HepG2 (cell line): Measurements from ENCODE around the gene YWHAQ. TPM values are rescaled to one million over a fixed set of nuclear protein-coding genes. Genes with fewer than 3 reads are reported as not detected.
A peak's percentile ranks its signal among the peaks of the same experiment; 100 is the strongest.

ENCODE experiments used
- FOSL1 ChIP-seq: sonication (generic); formaldehyde crosslinking; IDR thresholded peaks from 2 replicates; pipeline ENCODE4 v1.9.0; 2021; ENCODE audit warnings: missing genetic modification reagents, borderline replicate concordance
- HNF4A ChIP-seq: sonication (generic); formaldehyde crosslinking; IDR thresholded peaks from 2 replicates; pipeline ENCODE4 v1.4.0; 2020; ENCODE audit warnings: missing genetic modification reagents
- HOXA3 ChIP-seq: sonication (generic); formaldehyde crosslinking; IDR thresholded peaks from 2 replicates; pipeline ENCODE4 v1.5.0; 2020; ENCODE audit warnings: missing genetic modification reagents
- JUN ChIP-seq: sonication (generic); formaldehyde crosslinking; IDR thresholded peaks from 2 replicates; pipeline ENCODE4 v1.4.0; 2020; ENCODE audit warnings: mild to moderate bottlenecking, missing genetic modification reagents
- SAFB2 ChIP-seq: sonication (generic); formaldehyde crosslinking; IDR thresholded peaks from 2 replicates; pipeline ENCODE4 v1.5.1; 2020; ENCODE audit warnings: missing genetic modification reagents, low read depth, mild to moderate bottlenecking, borderline replicate concordance
- SETDB1 ChIP-seq: sonication (generic); formaldehyde crosslinking; IDR thresholded peaks from 2 replicates; pipeline ENCODE4 v1.5.1; 2020; ENCODE audit warnings: missing genetic modification reagents, mild to moderate bottlenecking, borderline replicate concordance
- STAT5B ChIP-seq: sonication (generic); formaldehyde crosslinking; IDR thresholded peaks from 2 replicates; pipeline ENCODE4 v1.4.0; 2020; ENCODE audit warnings: missing genetic modification reagents
- ZFP36L1 ChIP-seq: sonication (generic); formaldehyde crosslinking; IDR thresholded peaks from 2 replicates; pipeline ENCODE4 v1.8.0; 2022; ENCODE audit warnings: mild to moderate bottlenecking, missing genetic modification reagents, moderate library complexity
- ZFYVE20 ChIP-seq: sonication (generic); formaldehyde crosslinking; IDR thresholded peaks from 2 replicates; pipeline ENCODE4 v1.8.0; 2023; ENCODE audit warnings: low read depth, mild to moderate bottlenecking, moderate library complexity, missing genetic modification reagents, borderline replicate concordance
- ZNF20 ChIP-seq: sonication (generic); formaldehyde crosslinking; IDR thresholded peaks from 2 replicates; pipeline ENCODE4 v1.4.0; 2020; ENCODE audit warnings: mild to moderate bottlenecking, moderate library complexity, missing genetic modification reagents
- ZNF720 ChIP-seq: sonication (generic); formaldehyde crosslinking; IDR thresholded peaks from 2 replicates; pipeline ENCODE4 v1.4.0; 2020; ENCODE audit warnings: missing genetic modification reagents
- ZNF776 ChIP-seq: sonication (generic); formaldehyde crosslinking; IDR thresholded peaks from 2 replicates; pipeline ENCODE4 v1.4.0; 2020; ENCODE audit warnings: mild to moderate bottlenecking, missing genetic modification reagents
- ZSCAN31 ChIP-seq: sonication (generic); formaldehyde crosslinking; IDR thresholded peaks from 2 replicates; pipeline ENCODE4 v1.5.0; 2020; ENCODE audit warnings: low read depth, mild to moderate bottlenecking, missing genetic modification reagents
- polyA plus RNA-seq, 8 experiments: library from polyadenylated mRNA; depleted of rRNA in 3 of 8; stranded (reverse) in 7 of 8; unstranded in 1 of 8; fragments of >200 nt; fragmentation: Illumina TruSeq in 4 of 8; extraction: Trizol in 4 of 8; gene quantifications; 2 replicates each; pipeline versions ENCODE4 v1.2.1 to v1.2.3, GENCODE V29; 2011 to 2016; ENCODE audit warnings: low read depth in 4 of 8, missing spikeins in 1 of 8, mixed read lengths in 1 of 8; ENCODE audit not compliant: insufficient read depth in 1 of 8
- total RNA-seq, 5 experiments: library from RNA; depleted of rRNA; stranded (reverse); fragments of >200 nt; fragmentation: Illumina TruSeq; extraction: Trizol; gene quantifications; 2 replicates each; pipeline ENCODE4 v1.2.3, GENCODE V29; 2016; ENCODE audit warnings: low read depth in 1 of 5
- TF ChIP-seq, protein P1 (sequence below): IDR thresholded peaks from 2 replicates; pipeline ENCODE4 v1.6.1; 2016; ENCODE audit warnings: missing compliant biosample characterization, missing genetic modification reagents, borderline replicate concordance
- TF ChIP-seq, protein P2 (sequence below): sonication (generic); formaldehyde crosslinking; IDR thresholded peaks from 2 replicates; pipeline ENCODE4 v1.4.0; 2020; ENCODE audit warnings: mild to moderate bottlenecking, missing genetic modification reagents
- TF ChIP-seq, protein P3 (sequence below): sonication (generic); formaldehyde crosslinking; IDR thresholded peaks from 2 replicates; pipeline ENCODE4 v1.8.1; 2023; ENCODE audit warnings: mild to moderate bottlenecking, moderate library complexity, missing genetic modification reagents
- TF ChIP-seq, protein P4 (sequence below): sonication (generic); formaldehyde crosslinking; IDR thresholded peaks from 2 replicates; pipeline ENCODE4 v1.4.0; 2020; ENCODE audit warnings: mild to moderate bottlenecking, missing genetic modification reagents
- TF ChIP-seq, protein P5 (sequence below): sonication (generic); formaldehyde crosslinking; IDR thresholded peaks from 2 replicates; pipeline ENCODE4 v1.9.0; 2021; ENCODE audit warnings: missing genetic modification reagents, borderline replicate concordance
- TF ChIP-seq, protein P6 (sequence below): sonication (generic); formaldehyde crosslinking; IDR thresholded peaks from 2 replicates; pipeline ENCODE4 v1.5.0; 2020; ENCODE audit warnings: missing genetic modification reagents

Gene YWHAQ
- total and polyA plus RNA-seq, 2 of the 13 experiments (the other 11 are each of a cell fraction or from before 2014, with no cell fraction given): 160 to 304 TPM

DNA sequence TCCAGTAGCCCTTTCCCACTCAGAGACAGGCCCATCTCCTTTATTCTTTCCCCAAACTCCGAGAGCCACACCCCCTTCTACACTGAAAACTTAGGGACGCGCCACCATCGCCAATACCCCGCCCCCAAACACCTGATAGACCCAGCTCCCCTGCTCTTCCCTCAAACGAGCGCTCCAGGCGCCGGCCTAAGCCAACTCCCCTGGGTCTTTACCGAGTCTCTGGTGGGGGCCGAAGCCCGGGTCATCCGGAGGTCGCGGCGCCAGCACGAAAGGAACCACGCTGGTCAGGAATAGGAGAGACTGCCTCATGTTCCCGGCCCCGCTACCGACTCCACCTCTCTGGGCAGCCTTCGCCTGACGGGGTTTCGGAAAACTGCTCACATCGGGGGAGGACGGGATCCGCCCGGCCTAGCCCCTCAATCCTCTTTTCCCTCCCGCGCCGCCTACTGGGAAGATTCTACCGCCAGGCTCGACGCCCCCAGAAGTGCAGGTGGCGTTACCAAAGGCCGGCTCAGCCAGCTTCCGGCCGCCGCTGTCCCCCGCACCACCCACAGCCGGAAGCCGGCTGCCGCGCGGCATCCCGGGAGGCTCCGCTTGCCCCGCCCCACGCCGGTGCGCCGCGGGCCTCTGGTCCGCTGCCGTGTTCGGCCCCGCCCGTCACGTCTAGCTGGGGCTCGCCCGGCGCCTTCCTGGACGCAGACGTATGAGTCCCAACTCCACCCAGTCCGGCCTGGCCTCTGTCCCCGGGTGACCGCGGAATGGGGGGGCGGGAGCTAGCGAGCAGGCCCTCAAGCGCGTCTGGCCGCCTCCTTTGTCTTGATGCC is 75.3 kb downstream of the YWHAQ start, which contains the start of gene ADAM17 (continued):
- TF ChIP-seq SETDB1 (CRISPR knock-in tag): 0 out of 2 replicates have a peak, but pooled peaks have one; percentile 57
- TF ChIP-seq ZFP36L1 (CRISPR knock-in tag): peak; percentile 99
- TF ChIP-seq ZSCAN31 (CRISPR knock-in tag): peak; percentile 97
- TF ChIP-seq, protein P1, sequence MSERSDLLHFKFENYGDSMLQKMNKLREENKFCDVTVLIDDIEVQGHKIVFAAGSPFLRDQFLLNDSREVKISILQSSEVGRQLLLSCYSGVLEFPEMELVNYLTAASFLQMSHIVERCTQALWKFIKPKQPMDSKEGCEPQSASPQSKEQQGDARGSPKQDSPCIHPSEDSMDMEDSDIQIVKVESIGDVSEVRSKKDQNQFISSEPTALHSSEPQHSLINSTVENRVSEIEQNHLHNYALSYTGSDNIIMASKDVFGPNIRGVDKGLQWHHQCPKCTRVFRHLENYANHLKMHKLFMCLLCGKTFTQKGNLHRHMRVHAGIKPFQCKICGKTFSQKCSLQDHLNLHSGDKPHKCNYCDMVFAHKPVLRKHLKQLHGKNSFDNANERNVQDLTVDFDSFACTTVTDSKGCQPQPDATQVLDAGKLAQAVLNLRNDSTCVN (CRISPR knock-in tag): peak; percentile 53; the same call in 1 of the 2 replicates
- TF ChIP-seq ZNF776 (CRISPR knock-in tag): peak; percentile 97
- peak; percentile 48 for TF ChIP-seq HNF4A (CRISPR knock-in tag)
- TF ChIP-seq, protein P2, sequence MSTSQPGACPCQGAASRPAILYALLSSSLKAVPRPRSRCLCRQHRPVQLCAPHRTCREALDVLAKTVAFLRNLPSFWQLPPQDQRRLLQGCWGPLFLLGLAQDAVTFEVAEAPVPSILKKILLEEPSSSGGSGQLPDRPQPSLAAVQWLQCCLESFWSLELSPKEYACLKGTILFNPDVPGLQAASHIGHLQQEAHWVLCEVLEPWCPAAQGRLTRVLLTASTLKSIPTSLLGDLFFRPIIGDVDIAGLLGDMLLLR (CRISPR knock-in tag): 0 out of 2 replicates have a peak, but pooled peaks have one; percentile 47
- TF ChIP-seq SAFB2: peak; percentile 85; the same call in 1 of the 2 replicates
- TF ChIP-seq, protein P3, sequence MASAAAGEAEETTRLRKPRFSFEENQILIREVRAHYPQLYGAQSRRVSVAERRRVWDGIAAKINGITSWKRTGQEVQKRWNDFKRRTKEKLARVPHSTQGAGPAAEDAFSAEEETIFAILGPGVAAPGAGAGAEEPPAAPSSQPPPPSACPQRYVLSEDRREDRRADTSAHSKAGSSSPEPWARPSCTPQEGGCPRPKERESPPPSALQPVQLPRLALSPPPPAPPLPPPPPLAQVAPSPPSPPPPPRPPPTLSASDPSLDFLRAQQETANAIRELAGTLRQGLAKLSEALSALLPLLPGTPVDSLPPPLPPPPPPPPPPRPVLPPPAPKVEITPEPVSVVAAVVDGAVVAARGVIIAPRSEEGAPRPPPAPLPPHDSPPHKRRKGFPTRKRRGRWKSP: peak; percentile 95
- TF ChIP-seq FOSL1 (CRISPR knock-in tag): peak; percentile 20; the same call in 1 of the 2 replicates
- TF ChIP-seq, protein P4, sequence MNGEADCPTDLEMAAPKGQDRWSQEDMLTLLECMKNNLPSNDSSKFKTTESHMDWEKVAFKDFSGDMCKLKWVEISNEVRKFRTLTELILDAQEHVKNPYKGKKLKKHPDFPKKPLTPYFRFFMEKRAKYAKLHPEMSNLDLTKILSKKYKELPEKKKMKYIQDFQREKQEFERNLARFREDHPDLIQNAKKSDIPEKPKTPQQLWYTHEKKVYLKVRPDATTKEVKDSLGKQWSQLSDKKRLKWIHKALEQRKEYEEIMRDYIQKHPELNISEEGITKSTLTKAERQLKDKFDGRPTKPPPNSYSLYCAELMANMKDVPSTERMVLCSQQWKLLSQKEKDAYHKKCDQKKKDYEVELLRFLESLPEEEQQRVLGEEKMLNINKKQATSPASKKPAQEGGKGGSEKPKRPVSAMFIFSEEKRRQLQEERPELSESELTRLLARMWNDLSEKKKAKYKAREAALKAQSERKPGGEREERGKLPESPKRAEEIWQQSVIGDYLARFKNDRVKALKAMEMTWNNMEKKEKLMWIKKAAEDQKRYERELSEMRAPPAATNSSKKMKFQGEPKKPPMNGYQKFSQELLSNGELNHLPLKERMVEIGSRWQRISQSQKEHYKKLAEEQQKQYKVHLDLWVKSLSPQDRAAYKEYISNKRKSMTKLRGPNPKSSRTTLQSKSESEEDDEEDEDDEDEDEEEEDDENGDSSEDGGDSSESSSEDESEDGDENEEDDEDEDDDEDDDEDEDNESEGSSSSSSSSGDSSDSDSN (CRISPR knock-in tag): peak; percentile 93
- TF ChIP-seq, protein P5, sequence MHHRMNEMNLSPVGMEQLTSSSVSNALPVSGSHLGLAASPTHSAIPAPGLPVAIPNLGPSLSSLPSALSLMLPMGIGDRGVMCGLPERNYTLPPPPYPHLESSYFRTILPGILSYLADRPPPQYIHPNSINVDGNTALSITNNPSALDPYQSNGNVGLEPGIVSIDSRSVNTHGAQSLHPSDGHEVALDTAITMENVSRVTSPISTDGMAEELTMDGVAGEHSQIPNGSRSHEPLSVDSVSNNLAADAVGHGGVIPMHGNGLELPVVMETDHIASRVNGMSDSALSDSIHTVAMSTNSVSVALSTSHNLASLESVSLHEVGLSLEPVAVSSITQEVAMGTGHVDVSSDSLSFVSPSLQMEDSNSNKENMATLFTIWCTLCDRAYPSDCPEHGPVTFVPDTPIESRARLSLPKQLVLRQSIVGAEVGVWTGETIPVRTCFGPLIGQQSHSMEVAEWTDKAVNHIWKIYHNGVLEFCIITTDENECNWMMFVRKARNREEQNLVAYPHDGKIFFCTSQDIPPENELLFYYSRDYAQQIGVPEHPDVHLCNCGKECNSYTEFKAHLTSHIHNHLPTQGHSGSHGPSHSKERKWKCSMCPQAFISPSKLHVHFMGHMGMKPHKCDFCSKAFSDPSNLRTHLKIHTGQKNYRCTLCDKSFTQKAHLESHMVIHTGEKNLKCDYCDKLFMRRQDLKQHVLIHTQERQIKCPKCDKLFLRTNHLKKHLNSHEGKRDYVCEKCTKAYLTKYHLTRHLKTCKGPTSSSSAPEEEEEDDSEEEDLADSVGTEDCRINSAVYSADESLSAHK (CRISPR knock-in tag): 0 out of 2 replicates have a peak, but pooled peaks have one; percentile 42
- TF ChIP-seq, protein P6, sequence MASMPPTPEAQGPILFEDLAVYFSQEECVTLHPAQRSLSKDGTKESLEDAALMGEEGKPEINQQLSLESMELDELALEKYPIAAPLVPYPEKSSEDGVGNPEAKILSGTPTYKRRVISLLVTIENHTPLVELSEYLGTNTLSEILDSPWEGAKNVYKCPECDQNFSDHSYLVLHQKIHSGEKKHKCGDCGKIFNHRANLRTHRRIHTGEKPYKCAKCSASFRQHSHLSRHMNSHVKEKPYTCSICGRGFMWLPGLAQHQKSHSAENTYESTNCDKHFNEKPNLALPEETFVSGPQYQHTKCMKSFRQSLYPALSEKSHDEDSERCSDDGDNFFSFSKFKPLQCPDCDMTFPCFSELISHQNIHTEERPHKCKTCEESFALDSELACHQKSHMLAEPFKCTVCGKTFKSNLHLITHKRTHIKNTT: no peak
- no peak for TF ChIP-seq ZFYVE20 (CRISPR knock-in tag)
- TF ChIP-seq ZNF20 (CRISPR knock-in tag): peak; percentile 95
- peak; percentile 51; the same call in 1 of the 2 replicates for TF ChIP-seq STAT5B
- TF ChIP-seq ZNF720 (CRISPR knock-in tag): no peak
- peak; percentile 87 for TF ChIP-seq HOXA3
- no peak for TF ChIP-seq JUN
